GM18870 (cell line): ENCODE data around the gene ROCK2.

Experiments
- ATAC-seq: cut with Tn5 transposase; IDR thresholded peaks from one replicate; pipeline ENCODE4 v1.9.1; 2021; ENCODE audit warnings: moderate library complexity; ENCODE audit not compliant: unreplicated experiment

Gene ROCK2

GRCh38 chr2:11368059-11368572, 23.7 kb upstream of the ROCK2 start:
- no peak for ATAC-seq

DNA sequence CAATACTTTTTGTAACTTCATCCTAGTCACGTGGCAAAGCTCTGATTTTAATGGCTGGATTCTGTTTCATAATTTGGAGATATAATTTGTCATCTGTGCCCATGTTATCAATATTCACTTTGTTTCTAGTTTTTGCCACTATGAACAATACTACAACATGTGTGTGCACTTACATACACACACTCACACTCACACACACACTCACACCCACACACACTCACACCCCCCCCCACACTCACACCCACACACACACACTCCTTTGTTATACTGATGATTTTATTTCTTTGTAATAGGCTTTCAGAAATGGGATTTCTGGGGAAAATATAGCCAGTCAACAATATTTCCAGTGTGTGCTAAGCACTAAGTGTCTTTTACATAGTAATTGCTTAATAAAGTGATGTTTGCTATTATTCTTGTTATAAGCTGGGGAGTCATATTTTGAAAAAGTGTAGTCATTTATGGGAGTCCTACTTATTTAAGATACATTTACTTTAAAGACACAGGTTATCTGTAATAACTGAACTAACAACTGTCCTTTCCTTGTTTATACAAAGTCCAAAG, 22.8 kb upstream of the ROCK2 start:
- ATAC-seq = no peak

DNA sequence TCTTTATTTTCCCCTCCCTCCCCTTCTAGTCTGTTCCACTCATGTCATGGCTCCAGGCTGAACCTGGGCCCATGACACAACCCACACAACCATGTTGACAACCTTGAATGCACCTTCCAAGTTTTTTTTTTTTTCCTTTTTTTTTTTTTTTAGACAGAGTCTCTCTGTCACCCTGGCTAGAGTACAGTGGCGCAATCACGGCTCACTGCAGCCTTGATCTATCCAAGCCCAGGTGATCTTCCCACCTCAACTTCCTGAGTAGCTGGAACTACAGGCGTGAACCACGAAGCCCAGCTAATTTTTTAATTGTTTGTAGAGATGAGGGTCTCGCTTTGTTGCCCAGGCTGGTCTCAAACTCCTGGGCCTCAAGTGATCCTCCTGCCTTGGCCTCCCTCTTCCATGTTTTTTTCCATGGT, 21.9 kb upstream of the ROCK2 start:
- no peak for ATAC-seq

- no peak for ATAC-seq
Measured at GRCh38 chr2:11365096-11365879, 20.9 kb upstream of the ROCK2 start.

- no peak for ATAC-seq
Measured at GRCh38 chr2:11364565-11364887, 20.1 kb upstream of the ROCK2 start.

GRCh38 chr2:11363868-11364564, 19.6 kb upstream of the ROCK2 start:
- ATAC-seq = no peak

DNA sequence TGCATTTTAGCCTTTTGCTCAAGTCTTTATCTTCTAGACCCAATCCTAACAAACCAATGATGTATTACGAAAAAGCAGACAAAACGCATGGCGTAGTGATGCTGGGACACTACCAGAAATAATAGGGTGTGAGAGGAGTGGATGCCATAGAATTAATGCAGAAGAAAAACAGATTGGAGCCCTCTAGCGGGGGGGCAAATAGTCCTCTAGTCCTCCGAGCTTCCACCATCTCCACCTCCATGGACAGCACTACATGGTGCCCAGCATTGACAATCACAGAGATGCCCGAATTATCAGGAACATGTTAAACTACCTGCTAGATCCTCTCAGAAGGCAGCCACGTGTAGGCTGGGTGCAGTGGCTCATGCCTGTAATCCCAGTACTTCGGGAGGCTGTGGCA, 15.4 kb upstream of the ROCK2 start:
- no peak for ATAC-seq

- no peak for ATAC-seq
Measured at GRCh38 chr2:11357428-11357972, 13.1 kb upstream of the ROCK2 start.

DNA sequence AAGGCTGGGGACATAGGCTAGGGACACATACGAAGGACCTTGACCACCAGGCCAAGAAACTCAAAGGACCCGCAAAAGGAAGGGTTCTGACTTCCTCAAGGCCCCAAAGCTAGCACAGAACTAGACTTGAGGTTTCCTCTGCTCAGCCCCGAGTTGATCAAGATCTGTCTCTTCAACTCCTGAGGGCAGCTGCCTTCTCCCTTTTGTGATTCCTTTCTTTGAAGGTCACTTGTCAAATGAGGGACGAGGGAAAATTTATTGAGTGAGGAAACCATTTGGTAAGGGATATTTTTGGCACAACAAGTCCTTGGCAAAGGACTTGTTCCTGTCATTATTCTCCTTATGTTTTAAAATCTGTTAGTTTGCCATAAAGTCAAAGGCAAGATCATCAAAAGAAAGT, 12.3 kb upstream of the ROCK2 start:
- no peak for ATAC-seq

- no peak for ATAC-seq
Measured at GRCh38 chr2:11355194-11356053, 11.0 kb upstream of the ROCK2 start.

DNA sequence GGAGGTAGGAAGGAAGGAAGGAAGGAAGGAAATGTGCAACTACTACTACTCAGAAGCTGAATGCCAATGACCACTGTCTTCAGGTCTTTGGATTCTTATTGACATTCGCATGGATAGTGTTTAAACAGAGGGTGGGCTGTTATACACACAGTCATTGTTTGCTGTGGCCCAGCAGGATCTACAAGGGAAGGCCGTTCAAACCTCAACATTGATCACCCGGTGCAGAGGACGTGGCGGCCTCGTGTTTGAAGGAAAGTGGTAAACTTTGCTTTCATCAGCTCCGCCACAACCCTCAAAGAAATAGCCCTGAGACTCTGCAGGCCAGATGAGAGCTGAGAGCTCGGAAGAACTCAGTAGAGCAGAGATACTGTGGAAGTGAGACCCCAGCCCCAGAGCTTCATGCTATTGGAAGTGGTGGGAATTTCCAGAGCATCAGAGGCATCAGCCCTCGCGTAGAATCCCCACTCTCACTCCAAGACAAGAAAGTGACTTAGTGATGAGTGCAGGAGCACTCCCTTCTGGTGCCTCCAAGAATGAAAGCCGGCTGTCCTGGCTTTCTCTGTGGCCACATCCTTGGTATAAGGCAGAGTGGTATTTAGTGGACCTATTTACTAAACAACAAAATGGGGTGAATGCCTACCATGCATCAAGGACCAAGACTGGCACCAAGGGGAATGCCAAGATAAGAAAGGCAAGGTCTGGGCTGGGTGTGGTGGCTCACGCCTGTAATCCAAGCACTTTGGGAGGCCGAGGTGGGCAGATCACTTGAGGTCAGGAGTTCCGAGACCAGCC, 10.1 kb upstream of the ROCK2 start:
- ATAC-seq = no peak

DNA sequence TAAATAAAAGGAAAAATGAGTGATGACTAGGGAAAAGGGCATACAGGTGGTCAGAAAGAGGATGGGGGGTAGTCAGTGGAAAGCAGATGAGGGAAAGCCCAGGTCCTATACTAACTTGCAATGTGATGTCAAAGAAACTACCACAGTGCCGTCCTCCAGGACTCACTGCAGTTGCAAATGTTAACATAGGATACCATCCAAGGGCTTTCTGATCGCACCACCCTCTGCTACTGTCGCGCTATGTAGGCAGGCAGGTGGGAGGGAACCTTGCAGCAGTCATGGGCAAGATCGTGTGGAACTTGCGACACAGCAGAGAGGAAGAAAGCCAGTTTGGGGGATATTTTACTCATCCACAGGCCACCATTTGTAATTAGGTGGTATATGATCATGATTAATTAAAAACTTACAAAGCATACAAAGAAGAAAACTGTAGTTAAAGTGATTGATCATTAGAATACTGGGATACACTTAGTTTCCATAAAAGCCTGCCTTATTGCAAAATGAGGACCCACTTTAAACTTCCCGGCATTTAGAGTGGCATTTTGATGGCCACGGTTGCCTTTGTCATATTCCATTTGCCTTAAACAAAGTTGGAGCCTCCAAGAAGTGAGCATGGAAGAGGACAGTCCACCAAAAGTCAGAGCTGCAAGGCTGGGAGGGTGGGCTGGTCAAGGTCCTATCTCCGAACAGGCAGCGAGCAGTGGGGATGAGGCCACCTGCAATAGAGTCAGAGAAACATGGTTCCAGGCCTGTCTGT, 8.5 kb upstream of the ROCK2 start:
- ATAC-seq = no peak

DNA sequence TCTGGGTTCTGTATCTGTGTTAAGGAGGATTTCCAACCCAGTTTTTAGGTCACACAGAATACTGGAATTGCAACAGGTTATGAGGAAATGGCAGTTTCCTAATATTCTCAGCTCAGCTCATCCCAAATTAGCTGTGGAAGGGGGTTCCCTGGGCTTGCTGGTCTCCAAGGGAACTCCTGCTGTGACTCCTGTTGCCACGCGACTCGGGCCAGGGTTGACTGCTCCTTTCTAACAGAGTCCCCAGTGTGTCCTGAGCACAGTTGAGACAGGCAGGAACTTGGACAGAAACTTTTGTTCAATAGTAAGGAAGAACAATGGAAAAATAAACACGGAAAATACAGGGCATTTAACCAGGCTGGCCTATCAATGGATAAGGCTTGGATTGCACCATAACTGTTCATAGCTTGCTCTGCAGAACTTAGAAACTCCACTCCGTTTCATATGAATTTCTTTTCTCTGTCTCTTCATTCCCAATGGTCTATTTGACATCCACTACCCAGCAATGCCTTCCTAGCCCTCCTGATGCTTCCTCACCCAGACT, 3.8 kb upstream of the ROCK2 start:
- ATAC-seq = no peak

- ATAC-seq = no peak
Measured at GRCh38 chr2:11347403-11347959, 3.0 kb upstream of the ROCK2 start.

DNA sequence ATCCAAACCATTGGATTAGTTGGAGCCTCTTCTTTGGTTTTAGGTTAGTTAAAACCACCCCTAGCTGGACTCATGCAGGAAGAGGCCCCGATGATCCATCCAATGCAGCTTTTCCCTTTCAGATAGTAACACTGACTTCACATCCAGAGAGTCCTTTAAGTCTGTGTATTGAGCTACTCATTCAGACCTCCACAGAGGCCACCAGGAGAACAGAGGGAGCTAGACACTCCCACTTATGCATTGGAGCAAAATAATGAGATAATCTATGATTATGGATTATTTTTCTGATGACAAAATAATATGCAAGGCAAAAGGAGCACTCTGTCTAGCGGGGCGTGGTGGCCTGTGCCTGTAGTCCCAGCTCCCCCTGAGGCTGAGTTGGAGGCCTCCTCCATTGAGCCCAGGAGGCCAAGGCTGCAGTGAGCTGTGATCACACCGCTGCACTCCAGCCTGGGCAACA, 1.6 kb upstream of the ROCK2 start:
- no peak for ATAC-seq

- peak; percentile 7 for ATAC-seq
Measured at GRCh38 chr2:11344956-11345677, 681 bp upstream of the ROCK2 start.

GRCh38 chr2:11343650-11344341, 640 bp downstream of the ROCK2 start:
- ATAC-seq = peak; percentile 27

DNA sequence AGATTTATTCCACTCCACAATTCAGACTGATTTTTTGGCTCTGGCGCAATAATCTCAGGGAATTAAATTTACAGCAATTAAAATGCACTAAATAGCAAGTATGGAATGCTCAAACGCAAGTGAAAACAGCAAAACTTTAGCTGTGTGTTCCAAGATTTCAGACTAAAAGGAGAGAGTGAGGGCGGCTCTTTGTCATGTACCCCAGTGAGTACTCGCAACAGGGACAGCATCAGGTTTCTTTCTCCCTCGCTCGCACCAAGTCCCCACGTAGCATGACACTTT, 1.1 kb downstream of the ROCK2 start:
- peak; percentile 43 for ATAC-seq
